Activated effector memory CD4-positive, alpha-beta T cell treated with anti-CD3 and anti-CD28 coated beads, Interleukin-2, amount 50 U/mL, for 16 hours (primary cell): ENCODE measurements around the gene PARP3.

Experiments used
- DNase-seq: peaks from one replicate; pipeline ENCODE4 v3.0.0-alpha.2; 2020

The PARP3 gene

GRCh38 chr3:51949121-51949520 is 7.0 kb downstream of the PARP3 start:
- DNase-seq: no peak

GRCh38 chr3:51950899-51951298 is 8.7 kb downstream of the PARP3 start:
- DNase-seq: no peak

- DNase-seq: no peak
These were observed 11.3 kb downstream of the PARP3 start for GRCh38 chr3:51953445-51953844.

GRCh38 chr3:51954105-51954504 is 11.9 kb downstream of the PARP3 start:
- no peak for DNase-seq

- no peak for DNase-seq
These were observed 12.6 kb downstream of the PARP3 start for GRCh38 chr3:51954713-51955112.

- DNase-seq: no peak
These were observed 13.2 kb downstream of the PARP3 start, which contains the start of gene GPR62 for GRCh38 chr3:51955175-51955892. Gene GPR62 (plus strand): TSS chr3:51955381. CDS start chr3:51955653, 272 bp downstream.

GRCh38 chr3:51955893-51956770 is 14.0 kb downstream of the PARP3 start:
- DNase-seq: peak; percentile 74

GRCh38 chr3:51957520-51958205 is 15.5 kb downstream of the PARP3 start:
- DNase-seq: no peak

GRCh38 chr3:51958603-51959521 is 16.7 kb downstream of the PARP3 start:
- no peak for DNase-seq

- no peak for DNase-seq
These were observed 17.5 kb downstream of the PARP3 start for GRCh38 chr3:51959651-51960050.

- DNase-seq: no peak
These were observed 18.2 kb downstream of the PARP3 start for GRCh38 chr3:51960386-51960785.

- DNase-seq: no peak
These were observed 18.8 kb downstream of the PARP3 start for GRCh38 chr3:51961011-51961410.

- DNase-seq: no peak
These were observed 19.7 kb downstream of the PARP3 start for GRCh38 chr3:51961602-51962569.

- DNase-seq: no peak
These were observed 20.8 kb downstream of the PARP3 start for GRCh38 chr3:51962854-51963530.

- DNase-seq: no peak
These were observed 21.8 kb downstream of the PARP3 start for GRCh38 chr3:51963951-51964451.

- DNase-seq: no peak
These were observed 22.4 kb downstream of the PARP3 start for GRCh38 chr3:51964521-51964920.

- DNase-seq: no peak
These were observed 23.9 kb downstream of the PARP3 start for GRCh38 chr3:51966016-51966415.

- DNase-seq: no peak
These were observed 24.3 kb downstream of the PARP3 start for GRCh38 chr3:51966486-51966885.

GRCh38 chr3:51966922-51967383 is 24.8 kb downstream of the PARP3 start:
- DNase-seq: no peak
